ENCODE data around the gene SPOCK1. TPM values are rescaled to one million over a fixed set of nuclear protein-coding genes. Genes with fewer than 3 reads are reported as not detected.

SPOCK1 gene
- total RNA-seq, 1 donor, result 231 TPM

DNA sequence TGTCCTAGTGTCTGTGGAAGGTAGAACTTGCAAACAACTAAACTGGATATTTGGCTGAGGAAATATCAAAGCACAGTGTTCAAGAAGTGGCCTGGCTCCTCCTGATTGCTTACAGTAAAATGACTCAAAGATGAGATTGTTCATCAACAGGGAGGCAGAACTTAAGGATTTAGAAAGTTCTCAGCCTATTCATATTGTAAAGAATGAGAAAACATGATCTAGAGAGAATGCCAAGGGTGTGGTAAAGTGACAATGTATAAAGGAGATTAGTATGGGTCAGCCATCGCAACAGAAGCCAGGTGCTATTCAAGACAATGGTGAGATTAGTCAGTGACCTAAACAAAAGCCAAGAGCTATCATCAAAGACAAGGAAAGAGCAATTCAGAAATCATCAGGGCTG lies 372.3 kb downstream of the SPOCK1 start:
- TF ChIP-seq, protein P1, sequence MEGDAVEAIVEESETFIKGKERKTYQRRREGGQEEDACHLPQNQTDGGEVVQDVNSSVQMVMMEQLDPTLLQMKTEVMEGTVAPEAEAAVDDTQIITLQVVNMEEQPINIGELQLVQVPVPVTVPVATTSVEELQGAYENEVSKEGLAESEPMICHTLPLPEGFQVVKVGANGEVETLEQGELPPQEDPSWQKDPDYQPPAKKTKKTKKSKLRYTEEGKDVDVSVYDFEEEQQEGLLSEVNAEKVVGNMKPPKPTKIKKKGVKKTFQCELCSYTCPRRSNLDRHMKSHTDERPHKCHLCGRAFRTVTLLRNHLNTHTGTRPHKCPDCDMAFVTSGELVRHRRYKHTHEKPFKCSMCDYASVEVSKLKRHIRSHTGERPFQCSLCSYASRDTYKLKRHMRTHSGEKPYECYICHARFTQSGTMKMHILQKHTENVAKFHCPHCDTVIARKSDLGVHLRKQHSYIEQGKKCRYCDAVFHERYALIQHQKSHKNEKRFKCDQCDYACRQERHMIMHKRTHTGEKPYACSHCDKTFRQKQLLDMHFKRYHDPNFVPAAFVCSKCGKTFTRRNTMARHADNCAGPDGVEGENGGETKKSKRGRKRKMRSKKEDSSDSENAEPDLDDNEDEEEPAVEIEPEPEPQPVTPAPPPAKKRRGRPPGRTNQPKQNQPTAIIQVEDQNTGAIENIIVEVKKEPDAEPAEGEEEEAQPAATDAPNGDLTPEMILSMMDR (IDR thresholded peaks at IDR 0.05; ENCODE audit: extremely low read depth, low read depth, low read length), result no peak
- Histone ChIP-seq H3K79me2 (ENCODE audit: insufficient read depth, low read length) (peaks cover 4% of the 10 kb centered on the region), H3K4me1 (ENCODE audit: insufficient read depth, low read length) (peaks cover 10% of the 10 kb centered on the region), H3K9me3 (ENCODE audit: low read depth, low read length) (no peaks in the 10 kb centered on the region), H3K36me3 (ENCODE audit: insufficient read depth, low read length) (no peaks in the 10 kb centered on the region), H3K4me3 (ENCODE audit: insufficient read depth, low read length) (no peak overlapping the region), H3K27me3 (ENCODE audit: insufficient read depth, low read length) (no peaks in the 10 kb centered on the region), H4K20me1 (ENCODE audit: insufficient read depth, low read length) (peaks cover 33% of the 10 kb centered on the region), H3K4me2 (ENCODE audit: insufficient read depth, low read length) (no peak overlapping the region), H2AFZ (ENCODE audit: low read length) (no peak overlapping the region), H3K27ac (ENCODE audit: low read depth, low read length) (no peak overlapping the region)
- DNase-seq (ENCODE audit: insufficient read length, low spot score, missing footprints), result peak; percentile 26

DNA sequence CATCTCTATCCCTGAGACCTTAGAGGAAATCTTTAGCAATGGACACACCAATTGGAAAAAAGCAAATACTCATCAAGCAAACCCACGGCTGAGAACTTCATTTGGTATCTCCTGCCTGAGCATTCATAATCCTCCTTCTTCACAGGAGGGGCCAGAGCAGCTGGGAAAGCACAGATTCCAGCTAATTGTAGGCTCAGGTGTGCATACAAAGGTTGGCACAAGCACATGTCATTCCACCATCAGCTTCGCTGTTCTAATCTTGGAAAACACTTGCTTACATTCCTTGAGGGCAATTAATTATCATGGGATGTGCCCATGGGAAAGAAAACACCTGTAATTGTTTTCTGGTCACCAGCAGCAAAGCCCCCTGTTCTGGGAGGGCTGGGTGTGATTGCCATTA lies 376.6 kb downstream of the SPOCK1 start:
- peaks cover 4% of the 10 kb centered on the region for H3K79me2 ChIP-seq (ENCODE audit: insufficient read depth, low read length)
- H3K27me3 ChIP-seq (ENCODE audit: insufficient read depth, low read length), result no peaks in the 10 kb centered on the region
- H3K9me3 ChIP-seq (ENCODE audit: low read depth, low read length), result no peaks in the 10 kb centered on the region
- H4K20me1 ChIP-seq (ENCODE audit: insufficient read depth, low read length), result peaks cover 33% of the 10 kb centered on the region
- H3K27ac ChIP-seq (ENCODE audit: low read depth, low read length), result no peak overlapping the region
- no peaks in the 10 kb centered on the region for H3K36me3 ChIP-seq (ENCODE audit: insufficient read depth, low read length)
- no peak overlapping the region for H2AFZ ChIP-seq (ENCODE audit: low read length)
- H3K4me1 ChIP-seq (ENCODE audit: insufficient read depth, low read length), result peaks cover 28% of the 10 kb centered on the region
- H3K4me3 ChIP-seq (ENCODE audit: insufficient read depth, low read length), result no peak overlapping the region
- TF ChIP-seq, protein P1 (IDR thresholded peaks at IDR 0.05; ENCODE audit: extremely low read depth, low read depth, low read length), result no peak
- no peak for DNase-seq (ENCODE audit: insufficient read length, low spot score, missing footprints)
- no peak overlapping the region for H3K4me2 ChIP-seq (ENCODE audit: insufficient read depth, low read length)

DNA sequence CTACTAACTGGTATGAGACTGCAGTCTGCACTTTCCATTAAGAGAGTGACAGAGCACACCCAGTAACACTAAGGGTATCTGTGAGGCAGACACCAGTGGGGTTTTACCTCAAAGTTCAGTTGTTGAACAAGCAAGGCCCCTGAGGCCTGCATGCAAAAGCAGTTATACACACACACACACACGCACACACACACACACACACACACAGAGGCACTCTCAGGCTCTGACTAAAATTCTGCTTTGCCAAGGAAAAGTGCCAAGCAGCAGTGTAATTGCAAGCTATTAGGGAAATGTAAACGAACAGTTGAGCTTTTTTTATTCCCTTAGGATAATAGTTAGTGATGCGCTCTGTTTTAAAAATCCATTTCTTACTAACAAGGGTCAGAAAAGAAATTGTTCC lies 377.1 kb downstream of the SPOCK1 start:
- Histone ChIP-seq H4K20me1 (ENCODE audit: insufficient read depth, low read length) (peaks cover 29% of the 10 kb centered on the region), H3K4me3 (ENCODE audit: insufficient read depth, low read length) (no peak overlapping the region), H3K36me3 (ENCODE audit: insufficient read depth, low read length) (no peaks in the 10 kb centered on the region), H3K4me1 (ENCODE audit: insufficient read depth, low read length) (peaks cover 28% of the 10 kb centered on the region), H3K27me3 (ENCODE audit: insufficient read depth, low read length) (no peaks in the 10 kb centered on the region), H3K79me2 (ENCODE audit: insufficient read depth, low read length) (peaks cover 2% of the 10 kb centered on the region), H2AFZ (ENCODE audit: low read length) (no peak overlapping the region), H3K4me2 (ENCODE audit: insufficient read depth, low read length) (no peak overlapping the region), H3K9me3 (ENCODE audit: low read depth, low read length) (no peaks in the 10 kb centered on the region), H3K27ac (ENCODE audit: low read depth, low read length) (no peak overlapping the region)
- peak; percentile 80 for DNase-seq (ENCODE audit: insufficient read length, low spot score, missing footprints)
- TF ChIP-seq, protein P1 (IDR thresholded peaks at IDR 0.05; ENCODE audit: extremely low read depth, low read depth, low read length), result no peak

DNA sequence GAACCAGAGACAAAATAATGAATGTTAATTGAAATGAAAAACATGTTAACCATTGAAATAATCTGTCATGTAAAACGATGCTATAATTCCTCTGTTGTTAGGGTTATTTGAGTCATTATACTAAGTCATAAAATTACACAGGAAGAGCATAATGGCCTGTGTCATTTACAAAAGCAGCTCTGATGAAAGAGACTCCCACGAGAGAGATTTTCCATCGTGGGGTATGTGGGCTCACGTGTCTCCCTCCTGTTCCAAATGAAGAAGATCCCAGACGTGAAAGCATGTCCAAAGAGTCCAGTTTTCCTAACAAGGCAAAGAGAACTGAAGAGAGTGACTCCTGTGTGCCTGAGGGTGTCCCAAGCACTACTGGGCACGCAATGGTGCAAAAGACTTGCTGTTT lies 379.8 kb downstream of the SPOCK1 start:
- no peaks in the 10 kb centered on the region for H3K27me3 ChIP-seq (ENCODE audit: insufficient read depth, low read length)
- no peak overlapping the region for H2AFZ ChIP-seq (ENCODE audit: low read length)
- H3K9me3 ChIP-seq (ENCODE audit: low read depth, low read length), result no peaks in the 10 kb centered on the region
- H3K4me3 ChIP-seq (ENCODE audit: insufficient read depth, low read length), result no peak overlapping the region
- H3K36me3 ChIP-seq (ENCODE audit: insufficient read depth, low read length), result no peaks in the 10 kb centered on the region
- no peak overlapping the region for H3K4me2 ChIP-seq (ENCODE audit: insufficient read depth, low read length)
- peaks cover 2% of the 10 kb centered on the region for H3K79me2 ChIP-seq (ENCODE audit: insufficient read depth, low read length)
- no peak for DNase-seq (ENCODE audit: insufficient read length, low spot score, missing footprints)
- H4K20me1 ChIP-seq (ENCODE audit: insufficient read depth, low read length), result peaks cover 17% of the 10 kb centered on the region
- peak overlapping the region; percentile 40 for H3K27ac ChIP-seq (ENCODE audit: low read depth, low read length)
- peaks cover 40% of the 10 kb centered on the region for H3K4me1 ChIP-seq (ENCODE audit: insufficient read depth, low read length)
- TF ChIP-seq, protein P1 (IDR thresholded peaks at IDR 0.05; ENCODE audit: extremely low read depth, low read depth, low read length), result no peak
